Stimulated activated CD4-positive, alpha-beta T cell treated with anti-CD3 and anti-CD28 coated beads, Interleukin-12 subunit alpha, Interleukin-12 subunit beta, amount 100 ng/mL, for 24 hours (primary cell): Measurements from ENCODE around the gene CRTC1.

Experiments
- DNase-seq, 2 experiments: peaks; one replicate each; pipeline ENCODE4 v3.0.0-alpha.2; 2020; ENCODE audit warnings: low read depth in 2 of 2

Gene CRTC1

DNA sequence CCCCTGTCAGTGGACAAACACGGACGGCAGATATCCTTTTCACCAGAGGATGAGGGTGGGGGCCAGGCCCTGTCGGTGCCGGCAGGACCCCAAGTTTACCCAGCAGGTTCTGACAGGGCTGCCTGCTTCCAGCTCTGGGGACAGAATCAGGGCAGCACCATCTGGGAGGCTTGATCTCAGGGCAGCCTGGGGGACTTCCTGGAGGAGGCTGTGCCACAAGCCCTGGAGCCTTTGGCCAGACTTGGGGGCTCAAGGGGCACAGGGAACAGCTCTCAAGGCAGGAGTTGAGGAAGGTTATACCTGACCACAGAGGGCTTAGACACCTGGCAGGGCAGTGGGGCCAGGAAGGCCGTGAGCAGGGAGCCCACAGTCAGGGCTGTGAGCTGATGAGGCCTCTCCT, 62.5 kb downstream of the CRTC1 start:
- no peak for DNase-seq

- DNase-seq = no peak
These were observed 63.2 kb downstream of the CRTC1 start for GRCh38 chr19:18746401-18747325.

DNA sequence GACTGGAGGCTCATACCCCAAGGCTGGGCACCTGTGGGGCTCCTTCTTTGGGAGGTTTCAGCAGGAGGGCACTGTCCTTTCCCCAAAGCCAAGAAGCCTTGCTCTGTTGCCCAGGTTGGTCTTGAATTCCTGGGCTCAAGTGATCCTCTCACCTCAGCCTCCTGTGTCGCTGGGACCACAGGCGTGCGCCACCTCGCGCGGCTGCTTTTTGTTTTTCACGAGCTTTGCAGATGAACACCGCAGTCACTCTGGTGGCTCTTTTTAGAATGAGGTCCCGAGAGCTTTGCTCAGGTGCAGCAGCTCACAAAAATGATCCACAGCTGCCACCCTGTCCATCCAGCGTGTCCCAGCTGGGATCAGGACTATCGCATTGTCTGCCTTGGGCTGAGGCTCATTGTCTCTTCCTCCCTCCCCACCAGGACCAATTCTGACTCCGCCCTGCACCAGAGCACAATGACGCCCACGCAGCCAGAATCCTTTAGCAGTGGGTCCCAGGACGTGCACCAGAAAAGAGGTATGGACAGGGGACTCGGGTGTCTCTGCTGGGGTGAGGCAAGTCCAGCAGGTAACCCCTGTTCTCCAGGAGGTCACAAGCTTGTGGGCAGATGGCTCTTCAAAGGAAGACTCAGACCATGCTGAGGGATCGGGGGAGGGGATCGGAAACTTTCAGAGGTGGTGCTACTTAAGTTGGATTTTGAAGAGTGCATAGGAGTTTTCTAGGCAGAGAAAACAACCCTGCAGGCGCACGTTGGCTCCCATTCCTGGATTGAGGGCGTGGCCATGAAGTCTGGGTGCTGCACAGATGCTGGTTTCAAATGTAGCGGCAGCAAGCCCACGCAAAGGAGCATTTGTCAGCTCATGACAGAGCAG, 66.1 kb downstream of the CRTC1 start:
- no peak for DNase-seq

GRCh38 chr19:18750295-18750970, 67.0 kb downstream of the CRTC1 start:
- DNase-seq = no peak

DNA sequence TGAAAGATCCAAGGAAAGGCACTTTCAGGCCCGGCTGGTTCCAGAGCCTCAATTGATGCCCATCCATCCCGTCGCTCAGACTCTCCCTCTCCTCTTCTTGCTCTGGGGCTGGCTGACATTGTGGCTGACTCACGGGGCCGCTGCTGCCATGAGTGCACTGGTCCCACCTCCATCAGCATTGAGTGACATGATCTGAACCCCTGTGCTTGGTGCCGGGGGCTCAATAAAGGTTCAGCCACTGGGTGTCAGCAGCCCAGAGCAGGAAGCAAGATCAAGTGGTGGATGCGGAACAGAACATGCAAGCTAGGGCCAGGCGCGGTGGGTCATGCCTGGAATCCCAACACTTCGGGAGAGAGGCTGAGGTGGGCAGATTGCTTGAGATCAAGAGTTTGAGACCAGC, 68.1 kb downstream of the CRTC1 start:
- no peak for DNase-seq

GRCh38 chr19:18754501-18754900, 71.0 kb downstream of the CRTC1 start:
- DNase-seq = no peak

DNA sequence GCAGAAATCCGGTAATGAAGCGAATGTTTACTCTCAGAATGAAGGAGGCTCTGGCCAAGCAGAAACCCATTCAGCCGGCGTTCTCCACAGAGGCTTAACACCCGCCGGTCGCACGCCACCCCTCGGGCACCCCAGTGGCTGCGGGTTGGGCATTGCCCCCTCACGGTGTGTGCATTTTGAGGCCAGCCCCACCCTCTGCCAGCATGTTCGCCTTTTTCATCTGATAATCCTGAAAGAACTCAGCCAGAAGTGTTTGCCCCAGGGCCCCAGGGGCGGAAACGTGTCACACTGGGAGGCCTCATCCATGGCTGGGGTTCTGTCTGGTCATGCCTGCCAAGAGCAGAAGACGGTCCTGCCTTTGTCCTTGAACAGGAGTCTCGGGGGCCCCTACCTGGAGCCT, 73.4 kb downstream of the CRTC1 start:
- no peak for DNase-seq

DNA sequence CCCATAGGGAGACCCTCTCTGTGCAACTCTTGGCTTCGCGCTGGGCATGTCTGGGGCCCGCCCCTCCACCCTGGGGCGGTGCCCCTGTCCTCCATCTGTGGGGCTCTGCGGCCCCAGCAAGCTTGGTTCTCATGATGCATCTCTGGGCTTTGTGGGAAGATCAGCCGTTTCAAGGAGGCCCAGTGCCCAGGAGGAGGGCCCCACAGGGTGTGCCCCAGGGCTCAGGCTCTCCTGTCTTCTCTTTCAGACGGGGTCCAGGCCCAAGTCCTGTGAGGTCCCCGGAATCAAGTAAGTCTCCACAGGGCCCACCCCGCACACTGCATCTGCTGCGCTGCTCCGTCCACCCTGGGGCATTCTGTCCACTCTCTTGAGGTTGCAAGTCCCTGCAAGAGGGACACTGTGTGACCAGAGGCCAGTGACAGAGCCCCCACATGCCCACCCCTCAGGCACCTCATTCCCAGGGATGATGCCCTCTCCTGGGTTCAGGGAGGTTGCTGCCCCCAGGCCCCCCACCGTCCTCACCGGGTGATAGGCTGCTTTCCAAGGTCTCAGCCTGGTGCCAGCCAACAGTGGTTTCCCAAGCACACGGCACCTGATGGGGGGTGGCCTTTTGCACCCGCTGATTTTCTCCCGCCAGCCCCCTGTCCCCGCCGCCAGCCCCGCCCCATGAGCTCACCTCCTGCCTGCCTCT, 76.0 kb downstream of the CRTC1 start:
- DNase-seq = no peak

DNA sequence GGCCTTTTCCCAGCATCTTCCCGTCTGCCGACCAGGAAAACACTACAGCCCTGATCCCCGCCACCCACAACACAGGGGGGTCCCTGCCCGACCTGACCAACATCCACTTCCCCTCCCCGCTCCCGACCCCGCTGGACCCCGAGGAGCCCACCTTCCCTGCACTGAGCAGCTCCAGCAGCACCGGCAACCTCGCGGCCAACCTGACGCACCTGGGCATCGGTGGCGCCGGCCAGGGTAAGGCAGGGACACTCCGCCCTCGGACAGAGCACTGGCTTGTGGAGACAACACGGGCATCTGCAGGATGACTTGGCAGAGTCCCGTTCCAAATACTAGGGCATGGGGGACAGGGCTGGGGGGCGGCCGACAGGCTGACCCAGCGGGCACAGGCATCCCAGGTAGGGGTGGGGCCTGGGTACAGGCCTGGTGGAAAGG, 76.5 kb downstream of the CRTC1 start:
- no peak for DNase-seq

- DNase-seq = no peak
These were observed 77.2 kb downstream of the CRTC1 start for GRCh38 chr19:18760440-18761383.

DNA sequence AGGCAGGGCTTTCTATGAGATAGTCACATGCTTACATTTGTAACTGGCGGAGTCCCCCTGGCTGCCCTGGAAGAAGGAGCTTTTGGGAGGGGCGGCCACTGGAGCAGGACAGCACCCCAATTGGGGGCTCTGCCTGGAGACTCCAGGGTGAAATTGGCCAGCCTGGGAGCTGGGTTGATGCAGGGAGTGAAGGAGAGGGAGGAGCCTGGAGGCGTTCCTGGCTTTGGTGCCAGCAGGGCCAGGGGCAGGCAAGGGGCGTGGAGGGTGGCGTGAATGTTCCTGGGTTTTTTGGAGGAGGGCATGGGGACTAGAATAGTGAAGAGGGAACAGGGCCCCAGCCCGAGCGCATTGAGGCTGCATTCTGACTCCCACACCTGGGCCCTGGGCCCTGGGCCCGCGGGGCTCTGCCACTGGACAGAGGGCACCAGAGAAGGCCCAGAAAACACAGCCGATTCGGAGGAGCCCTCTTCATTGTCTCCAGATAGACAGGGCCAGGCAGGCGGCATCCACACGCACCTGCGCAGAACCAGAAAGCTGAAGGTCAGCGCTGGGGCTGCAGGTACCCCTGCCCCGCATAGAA, 78.1 kb downstream of the CRTC1 start:
- DNase-seq = no peak

GRCh38 chr19:18762125-18763023, 78.9 kb downstream of the CRTC1 start:
- no peak for DNase-seq

GRCh38 chr19:18763674-18764590, 80.5 kb downstream of the CRTC1 start:
- DNase-seq = no peak

GRCh38 chr19:18764591-18765051, 81.1 kb downstream of the CRTC1 start:
- no peak for DNase-seq

GRCh38 chr19:18765224-18765623, 81.7 kb downstream of the CRTC1 start:
- DNase-seq = no peak

- DNase-seq = no peak
These were observed 84.7 kb downstream of the CRTC1 start for GRCh38 chr19:18768046-18768771.
